ENCODE results near the gene WDR72.

The WDR72 gene

DNA sequence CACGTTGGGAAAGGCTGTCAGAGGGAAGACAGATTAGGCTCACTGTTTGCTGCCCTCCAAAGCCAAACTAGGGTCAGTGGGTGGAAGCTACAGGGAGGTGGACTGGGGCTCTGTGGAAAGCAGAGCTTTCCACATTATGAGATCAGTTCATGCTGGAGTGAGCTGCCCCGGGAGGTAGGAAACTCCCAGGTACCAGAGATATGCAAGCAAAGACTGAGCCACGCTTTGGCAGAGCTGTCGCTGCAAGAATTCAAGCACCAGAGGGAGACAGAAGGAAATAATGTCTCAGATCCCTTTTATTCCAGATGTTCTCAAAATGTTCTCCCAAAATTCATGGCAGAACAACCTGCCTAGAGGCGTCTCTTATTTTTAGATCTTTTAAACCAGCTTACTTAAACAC, 286.6 kb downstream of the WDR72 start:
- TF ChIP-seq, protein P1, sequence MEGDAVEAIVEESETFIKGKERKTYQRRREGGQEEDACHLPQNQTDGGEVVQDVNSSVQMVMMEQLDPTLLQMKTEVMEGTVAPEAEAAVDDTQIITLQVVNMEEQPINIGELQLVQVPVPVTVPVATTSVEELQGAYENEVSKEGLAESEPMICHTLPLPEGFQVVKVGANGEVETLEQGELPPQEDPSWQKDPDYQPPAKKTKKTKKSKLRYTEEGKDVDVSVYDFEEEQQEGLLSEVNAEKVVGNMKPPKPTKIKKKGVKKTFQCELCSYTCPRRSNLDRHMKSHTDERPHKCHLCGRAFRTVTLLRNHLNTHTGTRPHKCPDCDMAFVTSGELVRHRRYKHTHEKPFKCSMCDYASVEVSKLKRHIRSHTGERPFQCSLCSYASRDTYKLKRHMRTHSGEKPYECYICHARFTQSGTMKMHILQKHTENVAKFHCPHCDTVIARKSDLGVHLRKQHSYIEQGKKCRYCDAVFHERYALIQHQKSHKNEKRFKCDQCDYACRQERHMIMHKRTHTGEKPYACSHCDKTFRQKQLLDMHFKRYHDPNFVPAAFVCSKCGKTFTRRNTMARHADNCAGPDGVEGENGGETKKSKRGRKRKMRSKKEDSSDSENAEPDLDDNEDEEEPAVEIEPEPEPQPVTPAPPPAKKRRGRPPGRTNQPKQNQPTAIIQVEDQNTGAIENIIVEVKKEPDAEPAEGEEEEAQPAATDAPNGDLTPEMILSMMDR (conservative IDR thresholded peaks at IDR 0.05), result no peak
- H3K27ac ChIP-seq, result no peak overlapping the region

DNA sequence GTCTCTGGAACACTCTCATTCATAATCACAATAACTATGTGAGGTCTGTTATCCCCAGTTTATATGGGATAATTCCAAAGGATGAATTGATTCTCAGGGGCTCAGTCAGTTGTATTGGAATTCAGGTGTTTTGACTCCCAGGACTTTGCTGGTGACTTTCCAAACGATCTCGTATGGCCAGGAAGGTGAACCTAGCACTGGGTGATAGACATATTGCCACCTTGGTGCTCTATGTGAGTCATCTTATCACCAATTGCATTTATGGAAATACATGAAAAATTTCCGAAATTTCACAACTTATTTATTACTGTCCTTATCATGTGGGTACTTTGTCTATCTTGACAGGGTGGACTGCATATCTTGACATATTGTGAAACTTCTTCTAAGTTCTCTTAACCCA, 287.3 kb downstream of the WDR72 start:
- TF ChIP-seq, protein P1 (conservative IDR thresholded peaks at IDR 0.05), result no peak
- H3K27ac ChIP-seq, result no peak overlapping the region

DNA sequence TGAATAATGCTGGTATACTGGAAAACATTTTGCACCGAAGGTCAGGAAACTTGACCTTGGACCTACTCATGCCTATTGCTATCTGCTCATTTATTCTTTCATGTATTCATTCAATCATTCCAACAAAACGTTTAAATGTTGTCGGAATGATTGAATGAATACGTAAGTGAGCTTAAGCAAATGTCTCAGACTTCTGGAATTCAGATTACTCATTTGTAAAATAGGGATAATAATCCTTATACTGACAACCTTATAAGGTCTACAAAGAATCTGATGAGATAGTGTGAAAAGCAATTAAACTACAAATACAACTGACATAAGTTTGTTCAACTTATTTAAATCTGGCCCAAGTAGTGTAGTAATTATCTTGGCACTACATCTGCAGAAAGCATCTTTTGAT, 288.7 kb downstream of the WDR72 start:
- H3K27ac ChIP-seq, result no peak overlapping the region
- TF ChIP-seq, protein P1 (conservative IDR thresholded peaks at IDR 0.05), result no peak

DNA sequence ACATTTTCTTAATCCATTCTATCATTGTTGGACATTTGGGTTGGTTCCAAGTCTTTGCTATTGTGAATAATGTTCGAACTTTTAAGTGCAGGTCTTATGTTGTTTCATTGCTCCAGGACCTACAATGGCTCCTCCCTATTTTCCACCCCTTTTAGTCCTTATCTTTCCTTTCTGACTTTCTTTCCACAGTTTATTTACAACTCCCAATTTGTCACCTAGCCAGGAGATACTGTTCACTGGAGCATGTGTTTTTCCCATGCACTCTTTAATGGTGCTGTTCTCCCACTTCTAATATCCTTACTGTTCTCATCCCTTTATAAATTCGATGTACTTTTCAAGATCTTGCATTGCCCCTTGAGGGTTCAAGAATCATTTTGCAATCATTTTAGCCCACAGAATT, 290.0 kb downstream of the WDR72 start:
- H3K27ac ChIP-seq, result no peak overlapping the region
- TF ChIP-seq, protein P1 (conservative IDR thresholded peaks at IDR 0.05), result no peak
